RPMI8226 (cell line): Measurements from ENCODE around the gene LYZL4.
A peak's percentile ranks its signal among the peaks of the same experiment; 100 is the strongest.

Experiments used
- DNase-seq: peaks from one replicate; pipeline ENCODE4 v3.0.0-alpha.2; 2015

Gene LYZL4

GRCh38 chr3:42369832-42370231 lies 40.6 kb downstream of the LYZL4 start:
- DNase-seq: no peak

- DNase-seq: peak; percentile 64
Observed at GRCh38 chr3:42369304-42369703, 41.1 kb downstream of the LYZL4 start.

DNA sequence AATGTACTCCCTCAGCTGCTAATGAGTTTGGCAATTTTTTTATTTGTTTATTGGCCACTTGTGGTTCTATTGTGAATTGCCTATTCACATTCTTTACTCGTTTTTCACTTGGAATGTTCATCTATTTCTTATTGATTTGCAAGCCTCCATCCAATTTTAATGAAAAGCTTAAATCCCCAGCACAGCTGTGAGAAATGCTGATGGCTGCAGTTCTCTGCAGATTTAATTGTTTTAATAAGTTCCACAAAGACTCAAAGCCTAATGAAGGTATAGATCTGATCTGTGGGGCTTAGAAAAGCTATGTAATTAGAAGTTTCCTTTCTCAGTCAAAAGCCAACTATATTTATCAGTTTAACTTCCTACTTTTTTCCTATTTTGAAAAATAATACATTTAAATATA lies 41.5 kb downstream of the LYZL4 start:
- no peak for DNase-seq

- DNase-seq: no peak
Observed at GRCh38 chr3:42367903-42368302, 42.5 kb downstream of the LYZL4 start.

DNA sequence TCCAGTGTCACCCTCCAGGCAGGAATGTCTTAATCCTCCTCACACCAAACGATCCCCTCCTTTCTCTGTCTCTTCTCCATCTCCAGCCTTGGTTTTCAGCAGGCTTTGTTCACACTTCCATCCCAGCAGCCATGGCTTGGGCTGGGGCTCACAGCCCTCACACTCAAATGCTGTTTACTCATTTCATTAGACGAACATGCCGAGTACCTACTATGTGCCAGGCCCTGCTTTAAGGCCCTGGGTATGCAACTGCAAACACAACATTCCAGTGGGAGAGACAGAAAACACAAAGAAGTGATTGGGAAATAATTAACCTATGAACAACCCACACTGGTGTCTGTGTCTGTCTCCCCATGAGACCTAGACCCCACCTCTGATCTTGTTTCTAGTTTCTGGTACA lies 43.9 kb downstream of the LYZL4 start:
- no peak for DNase-seq

DNA sequence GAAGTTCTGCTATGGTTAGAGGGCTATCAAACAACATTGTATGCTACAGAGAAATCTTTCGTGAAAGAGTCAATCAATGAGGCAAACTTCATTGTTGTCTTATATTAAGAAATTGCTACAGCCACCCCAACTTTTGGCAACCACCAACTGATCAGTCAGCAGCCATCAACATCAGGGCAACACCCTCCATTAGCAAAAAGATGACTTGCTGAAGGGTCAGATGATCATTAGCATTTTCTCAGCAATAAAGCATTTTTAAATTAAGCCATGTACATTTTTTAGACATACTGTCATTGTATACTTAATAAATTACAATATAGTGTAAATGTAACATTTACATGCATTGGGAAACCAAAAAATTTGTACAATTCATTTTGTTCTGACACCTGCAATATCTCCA lies 53.1 kb downstream of the LYZL4 start:
- DNase-seq: no peak

DNA sequence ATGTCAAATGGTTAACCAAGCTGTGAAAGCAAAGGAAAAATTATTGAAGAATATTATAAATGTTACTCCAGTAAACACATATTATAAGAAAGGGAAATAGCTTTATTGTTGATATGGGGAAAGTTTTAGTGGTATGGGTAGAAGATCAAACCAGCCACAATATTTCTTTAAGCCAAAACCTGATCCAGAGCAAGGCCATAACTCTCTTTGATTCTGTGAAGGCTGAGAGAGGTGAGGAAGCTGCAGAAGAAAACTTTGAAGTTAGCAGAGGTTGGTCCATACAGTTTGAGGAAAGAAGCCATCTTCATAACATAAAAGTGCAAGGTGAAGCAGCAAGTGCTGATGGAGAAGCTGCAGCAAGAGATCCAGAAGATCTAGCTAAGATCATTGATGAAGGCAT lies 54.8 kb downstream of the LYZL4 start:
- no peak for DNase-seq

- DNase-seq: no peak
Observed at GRCh38 chr3:42353631-42354030, 56.8 kb downstream of the LYZL4 start.

DNA sequence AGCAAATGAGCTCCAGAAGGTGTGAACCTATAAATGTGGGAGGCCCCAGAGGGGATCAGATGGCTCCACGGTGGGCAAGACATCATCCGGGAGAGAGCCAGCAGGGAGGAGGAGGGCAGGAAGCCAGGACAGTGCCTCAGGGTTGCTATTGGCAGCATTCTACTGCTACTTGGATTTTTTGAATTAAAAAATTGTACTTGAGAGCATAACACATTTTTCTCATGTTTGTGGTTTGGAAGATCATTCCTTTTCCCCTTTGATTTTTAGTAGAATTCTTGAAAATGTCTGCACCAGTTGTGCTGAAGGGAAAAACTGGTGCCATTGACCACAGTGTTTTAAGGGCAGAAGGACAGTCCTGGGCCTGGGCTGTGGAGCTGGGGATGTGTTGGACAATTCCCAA lies 59.2 kb downstream of the LYZL4 start:
- DNase-seq: no peak

DNA sequence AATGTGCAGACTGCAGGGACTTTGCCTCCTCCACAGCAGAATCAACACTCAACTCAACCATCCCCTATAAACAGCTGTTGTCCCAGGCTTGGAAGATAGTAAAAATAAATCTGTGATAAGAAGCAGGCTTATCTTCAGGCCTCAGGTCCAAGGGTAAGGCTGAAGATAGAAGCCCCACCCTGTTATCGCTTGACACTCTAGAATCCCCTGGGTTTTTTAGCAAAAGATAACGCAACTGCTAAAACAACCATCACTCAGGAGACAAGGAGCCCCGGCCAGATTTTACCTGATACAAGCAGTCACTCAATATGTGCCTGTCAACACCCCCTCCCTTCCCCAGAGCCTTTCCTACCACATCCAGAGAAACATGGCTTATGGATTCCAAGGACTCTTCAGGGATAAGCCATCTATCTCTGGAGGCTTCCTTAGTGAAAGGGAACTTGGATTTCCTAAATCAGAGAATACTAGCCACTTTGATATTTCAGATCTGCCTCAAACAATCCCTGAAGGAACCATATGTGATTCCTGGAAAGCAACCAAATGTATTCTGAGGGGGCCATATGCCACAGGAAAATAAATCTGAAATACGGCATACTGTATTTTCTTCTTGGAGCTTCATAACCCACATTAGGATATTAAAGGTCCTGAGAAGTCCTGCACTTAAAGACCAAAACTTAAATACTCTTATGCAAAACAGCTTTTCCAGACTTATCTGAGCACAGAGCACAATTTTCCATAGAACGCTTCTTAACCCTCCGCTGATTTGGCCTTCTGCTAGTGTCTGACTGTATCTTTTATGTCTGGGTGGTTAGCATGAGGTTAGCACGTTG lies 60.4 kb downstream of the LYZL4 start:
- no peak for DNase-seq

DNA sequence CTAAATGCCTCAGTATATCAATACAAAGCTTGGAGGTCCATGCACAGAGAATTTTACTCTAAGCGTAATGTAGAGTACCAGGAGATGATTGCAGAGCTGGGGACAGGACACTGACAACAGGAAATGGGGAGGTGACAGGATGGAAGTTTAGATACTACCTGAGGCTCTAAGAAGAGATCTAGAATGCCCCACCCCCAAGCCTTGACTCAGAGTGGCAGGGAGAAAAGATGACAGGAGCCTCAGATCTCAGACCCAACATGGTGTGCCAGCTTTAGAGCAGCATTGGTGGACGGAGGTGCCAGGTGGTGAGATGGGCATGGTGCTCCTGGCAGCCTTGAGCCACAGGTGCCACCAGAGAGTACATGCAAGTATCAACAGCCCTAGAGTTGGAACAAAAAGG lies 62.5 kb downstream of the LYZL4 start:
- DNase-seq: no peak
